ENCODE data around the gene CAPRIN2.

DNA sequence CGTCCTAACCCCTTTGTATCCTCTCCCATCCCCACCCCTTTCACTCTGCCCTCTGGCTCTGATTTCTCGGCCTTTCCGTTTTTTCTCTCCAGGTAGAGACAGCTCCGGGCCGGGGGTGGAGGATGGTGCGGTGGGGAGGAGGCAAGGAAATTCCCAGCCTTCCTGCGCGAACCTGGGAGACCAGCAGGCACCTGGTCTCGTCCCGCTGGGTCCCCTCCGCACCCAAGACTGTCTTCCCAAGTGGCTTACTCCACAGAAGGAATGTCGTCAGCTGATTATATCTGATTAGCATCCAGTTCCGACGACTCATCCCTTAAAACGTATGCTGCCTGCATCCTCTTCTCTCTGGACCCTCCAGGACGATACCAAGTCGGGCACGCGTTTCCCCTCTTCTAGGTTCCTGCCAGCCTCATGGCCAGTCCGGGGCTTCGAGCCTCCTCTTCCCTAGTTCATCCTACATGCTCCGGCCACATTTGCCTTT lies 42.2 kb upstream of the CAPRIN2 start:
- no peak for TF ChIP-seq POLR2A (IDR thresholded peaks at IDR 0.05)
- TF ChIP-seq, protein P1, sequence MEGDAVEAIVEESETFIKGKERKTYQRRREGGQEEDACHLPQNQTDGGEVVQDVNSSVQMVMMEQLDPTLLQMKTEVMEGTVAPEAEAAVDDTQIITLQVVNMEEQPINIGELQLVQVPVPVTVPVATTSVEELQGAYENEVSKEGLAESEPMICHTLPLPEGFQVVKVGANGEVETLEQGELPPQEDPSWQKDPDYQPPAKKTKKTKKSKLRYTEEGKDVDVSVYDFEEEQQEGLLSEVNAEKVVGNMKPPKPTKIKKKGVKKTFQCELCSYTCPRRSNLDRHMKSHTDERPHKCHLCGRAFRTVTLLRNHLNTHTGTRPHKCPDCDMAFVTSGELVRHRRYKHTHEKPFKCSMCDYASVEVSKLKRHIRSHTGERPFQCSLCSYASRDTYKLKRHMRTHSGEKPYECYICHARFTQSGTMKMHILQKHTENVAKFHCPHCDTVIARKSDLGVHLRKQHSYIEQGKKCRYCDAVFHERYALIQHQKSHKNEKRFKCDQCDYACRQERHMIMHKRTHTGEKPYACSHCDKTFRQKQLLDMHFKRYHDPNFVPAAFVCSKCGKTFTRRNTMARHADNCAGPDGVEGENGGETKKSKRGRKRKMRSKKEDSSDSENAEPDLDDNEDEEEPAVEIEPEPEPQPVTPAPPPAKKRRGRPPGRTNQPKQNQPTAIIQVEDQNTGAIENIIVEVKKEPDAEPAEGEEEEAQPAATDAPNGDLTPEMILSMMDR (IDR thresholded peaks at IDR 0.05): no peak

Measured in tibial nerve (tissue), 3 donors.